HepG2 (cell line): ENCODE results near the gene RAB40C.

ENCODE experiments used
- CTCF ChIP-seq: sonication (generic); formaldehyde crosslinking; IDR thresholded peaks from 2 replicates; pipeline ENCODE4 v1.5.0; 2020; ENCODE audit warnings: mild to moderate bottlenecking, missing genetic modification reagents, moderate library complexity
- MZF1 ChIP-seq: sonication (generic); formaldehyde crosslinking; IDR thresholded peaks from 2 replicates; pipeline ENCODE4 v1.8.1; 2023; ENCODE audit warnings: mild to moderate bottlenecking, missing genetic modification reagents, borderline replicate concordance
- POLR2A ChIP-seq, 2 experiments: IDR thresholded peaks; 2 replicates each; pipeline ENCODE4 v1.6.1; 2011; ENCODE audit warnings: low read depth in 2 of 2, low read length in 2 of 2, mild to moderate bottlenecking in 1 of 2, moderate library complexity in 1 of 2; ENCODE audit not compliant: insufficient read depth in 1 of 2
- TARDBP ChIP-seq: sonication (generic); formaldehyde crosslinking; IDR thresholded peaks from 2 replicates; pipeline ENCODE4 v1.8.0; 2022; ENCODE audit warnings: mild to moderate bottlenecking, missing genetic modification reagents
- ZC3H4 ChIP-seq: sonication (generic); formaldehyde crosslinking; IDR thresholded peaks from 2 replicates; pipeline ENCODE4 v1.4.0; 2020; ENCODE audit warnings: missing genetic modification reagents, borderline replicate concordance
- ZFYVE20 ChIP-seq: sonication (generic); formaldehyde crosslinking; IDR thresholded peaks from 2 replicates; pipeline ENCODE4 v1.8.0; 2023; ENCODE audit warnings: low read depth, mild to moderate bottlenecking, moderate library complexity, missing genetic modification reagents, borderline replicate concordance
- ZNF513 ChIP-seq: sonication (generic); formaldehyde crosslinking; conservative IDR thresholded peaks from 2 replicates; pipeline ENCODE4 v1.5.0; 2020; ENCODE audit warnings: missing genetic modification reagents
- TF ChIP-seq, protein P1 (sequence below): sonication (generic); formaldehyde crosslinking; IDR thresholded peaks from 2 replicates; pipeline ENCODE4 v1.8.1; 2023; ENCODE audit warnings: mild to moderate bottlenecking, missing genetic modification reagents

DNA sequence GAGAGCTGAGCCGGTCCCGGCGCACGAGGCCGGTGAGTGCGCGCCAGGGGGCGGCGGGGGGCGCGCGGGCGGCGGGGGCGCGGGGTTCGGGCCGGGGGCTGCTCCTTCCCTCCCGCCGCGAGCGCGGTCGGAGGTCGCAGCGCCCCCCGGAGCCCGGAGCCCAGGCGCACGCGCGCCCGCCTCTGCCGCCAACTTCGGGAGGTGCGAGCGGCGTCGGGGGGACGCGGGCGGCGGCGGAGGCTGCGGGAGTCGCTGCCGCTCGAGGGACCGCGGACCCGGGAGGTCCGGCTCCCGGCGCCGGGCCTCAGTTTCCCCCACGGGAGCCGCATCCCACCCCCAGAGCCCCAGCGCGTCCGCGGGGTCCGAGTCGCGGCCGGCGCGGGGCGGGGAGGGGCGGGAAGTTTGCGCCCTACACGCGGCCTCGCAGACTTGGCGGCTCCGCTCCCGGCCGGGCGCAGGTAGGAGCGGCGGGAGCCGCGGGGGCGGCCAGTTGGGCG lies 29.6 kb upstream of the RAB40C start, which contains the start of gene PRR35:
- TF ChIP-seq CTCF (CRISPR knock-in tag) (no peak), ZNF513 (CRISPR knock-in tag) (no peak), ZFYVE20 (no peak), POLR2A (IDR thresholded peaks at IDR 0.05; ENCODE audit: insufficient read depth in 1 of 2, low read depth in 2 of 2, low read length in 2 of 2) (no peak), MZF1 (no peak), TARDBP (CRISPR knock-in tag) (no peak), ZC3H4 (no peak)
- TF ChIP-seq, protein P1, sequence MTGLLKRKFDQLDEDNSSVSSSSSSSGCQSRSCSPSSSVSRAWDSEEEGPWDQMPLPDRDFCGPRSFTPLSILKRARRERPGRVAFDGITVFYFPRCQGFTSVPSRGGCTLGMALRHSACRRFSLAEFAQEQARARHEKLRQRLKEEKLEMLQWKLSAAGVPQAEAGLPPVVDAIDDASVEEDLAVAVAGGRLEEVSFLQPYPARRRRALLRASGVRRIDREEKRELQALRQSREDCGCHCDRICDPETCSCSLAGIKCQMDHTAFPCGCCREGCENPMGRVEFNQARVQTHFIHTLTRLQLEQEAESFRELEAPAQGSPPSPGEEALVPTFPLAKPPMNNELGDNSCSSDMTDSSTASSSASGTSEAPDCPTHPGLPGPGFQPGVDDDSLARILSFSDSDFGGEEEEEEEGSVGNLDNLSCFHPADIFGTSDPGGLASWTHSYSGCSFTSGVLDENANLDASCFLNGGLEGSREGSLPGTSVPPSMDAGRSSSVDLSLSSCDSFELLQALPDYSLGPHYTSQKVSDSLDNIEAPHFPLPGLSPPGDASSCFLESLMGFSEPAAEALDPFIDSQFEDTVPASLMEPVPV (CRISPR knock-in tag): no peak
